Esophagus muscularis mucosa (tissue), 4 donors: ENCODE measurements around the gene HOMEZ.

Experiments used
- CTCF ChIP-seq, 3 experiments: fragments of 200-600 bp in 2 of 3; fragments of 450-650 bp in 1 of 3; sonication (generic) in 2 of 3; IDR thresholded peaks; one replicate each; pipeline ENCODE4 v1.5.1; 2017 to 2019; ENCODE audit warnings: antibody characterized with exemption in 3 of 3, mild to moderate bottlenecking in 2 of 3, moderate library complexity in 1 of 3
- EP300 ChIP-seq: sonication (generic); formaldehyde crosslinking; IDR thresholded peaks from one replicate; pipeline ENCODE4 v1.6.1; 2017; ENCODE audit warnings: antibody characterized with exemption
- POLR2A ChIP-seq: fragments of 450-650 bp; IDR thresholded peaks from one replicate; pipeline ENCODE4 v1.6.1; 2017; ENCODE audit warnings: antibody characterized with exemption, moderate library complexity, mild to moderate bottlenecking, low read depth
- POLR2AphosphoS5 ChIP-seq, 2 donors: sonication (generic); formaldehyde crosslinking; IDR thresholded peaks; one replicate each; pipeline ENCODE4 v1.6.1; 2017; ENCODE audit warnings: antibody characterized with exemption in 2 of 2

- no peak for TF ChIP-seq CTCF (IDR thresholded peaks at IDR 0.05)
- no peak for TF ChIP-seq EP300
- no peak for TF ChIP-seq POLR2A
- no peak for TF ChIP-seq POLR2AphosphoS5 (IDR thresholded peaks at IDR 0.05)
Measured at GRCh38 chr14:23259426-23259825, 26.5 kb downstream of the HOMEZ start.
